NCI-H524 (cell line): ENCODE results near the gene PELI3.

ENCODE experiments used
- DNase-seq, 2 experiments: peaks; one replicate each; lab custom pipeline; 2025; lab: John Stamatoyannopoulos, UW

The PELI3 gene

GRCh38 chr11:66505276-66505816, 38.6 kb downstream of the PELI3 start:
- no peak for DNase-seq

GRCh38 chr11:66509131-66509561, 42.4 kb downstream of the PELI3 start:
- DNase-seq, result no peak

- DNase-seq, result peak; percentile 35 to 61
Observed at GRCh38 chr11:66510271-66510989, 43.7 kb downstream of the PELI3 start, which contains the start of gene BBS1. Gene BBS1, plus strand, starts transcription at chr11:66510635. Its CDS starts 25 bp downstream, at chr11:66510660.

GRCh38 chr11:66510990-66511339, 44.3 kb downstream of the PELI3 start:
- DNase-seq, result no peak

- DNase-seq, result no peak
Observed at GRCh38 chr11:66523611-66524010, 56.9 kb downstream of the PELI3 start.

GRCh38 chr11:66524304-66525040, 57.8 kb downstream of the PELI3 start:
- DNase-seq, result no peak
